Measurements from ENCODE around the gene AFAP1L1. TPM values are rescaled to one million over a fixed set of nuclear protein-coding genes. Genes with fewer than 3 reads are reported as not detected.

Gene AFAP1L1
- total and polyA plus RNA-seq, 9 of the 15 experiments (the other 6 are each of a cell fraction or from before 2014, with no cell fraction given), result 0.01 to 0.12 (median 0.03) TPM; not detected in 4

DNA sequence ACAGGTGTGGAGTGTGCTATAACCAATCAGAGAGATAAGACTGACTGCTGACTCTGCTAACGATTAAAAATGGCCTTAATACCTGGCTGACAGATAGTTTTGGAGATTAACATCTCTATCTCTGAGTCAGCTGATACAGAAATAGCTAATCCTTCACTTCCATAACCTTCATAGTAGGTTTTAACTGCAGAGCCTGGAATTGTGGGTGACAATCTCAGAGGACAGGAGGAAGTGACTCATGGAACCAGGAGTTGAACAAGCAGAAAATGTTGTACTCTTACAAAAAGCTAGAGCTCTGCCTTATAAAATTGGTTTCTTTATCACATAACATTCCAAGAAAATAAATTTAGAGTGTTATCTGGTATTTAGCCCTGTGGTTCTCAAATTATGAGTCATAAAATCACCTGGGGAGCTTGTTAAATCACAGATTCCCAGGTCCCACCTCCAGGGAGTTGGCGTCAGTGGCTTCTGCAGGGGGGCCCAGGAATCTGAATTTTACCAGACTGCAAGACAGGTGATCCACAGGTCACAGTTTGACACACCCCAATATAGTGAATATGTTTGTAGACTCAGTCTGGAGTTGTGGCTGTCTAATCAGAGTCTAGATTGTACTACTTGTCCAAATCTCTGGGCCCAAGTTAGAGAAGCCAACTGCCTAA, 44.4 kb upstream of the AFAP1L1 start (continued):
- TF ChIP-seq, protein P1, sequence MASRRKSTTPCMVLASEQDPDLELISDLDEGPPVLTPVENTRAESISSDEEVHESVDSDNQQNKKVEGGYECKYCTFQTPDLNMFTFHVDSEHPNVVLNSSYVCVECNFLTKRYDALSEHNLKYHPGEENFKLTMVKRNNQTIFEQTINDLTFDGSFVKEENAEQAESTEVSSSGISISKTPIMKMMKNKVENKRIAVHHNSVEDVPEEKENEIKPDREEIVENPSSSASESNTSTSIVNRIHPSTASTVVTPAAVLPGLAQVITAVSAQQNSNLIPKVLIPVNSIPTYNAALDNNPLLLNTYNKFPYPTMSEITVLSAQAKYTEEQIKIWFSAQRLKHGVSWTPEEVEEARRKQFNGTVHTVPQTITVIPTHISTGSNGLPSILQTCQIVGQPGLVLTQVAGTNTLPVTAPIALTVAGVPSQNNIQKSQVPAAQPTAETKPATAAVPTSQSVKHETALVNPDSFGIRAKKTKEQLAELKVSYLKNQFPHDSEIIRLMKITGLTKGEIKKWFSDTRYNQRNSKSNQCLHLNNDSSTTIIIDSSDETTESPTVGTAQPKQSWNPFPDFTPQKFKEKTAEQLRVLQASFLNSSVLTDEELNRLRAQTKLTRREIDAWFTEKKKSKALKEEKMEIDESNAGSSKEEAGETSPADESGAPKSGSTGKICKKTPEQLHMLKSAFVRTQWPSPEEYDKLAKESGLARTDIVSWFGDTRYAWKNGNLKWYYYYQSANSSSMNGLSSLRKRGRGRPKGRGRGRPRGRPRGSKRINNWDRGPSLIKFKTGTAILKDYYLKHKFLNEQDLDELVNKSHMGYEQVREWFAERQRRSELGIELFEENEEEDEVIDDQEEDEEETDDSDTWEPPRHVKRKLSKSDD (conservative IDR thresholded peaks at IDR 0.05; ENCODE audit: low read length), result no peak
- TF ChIP-seq, protein P2, sequence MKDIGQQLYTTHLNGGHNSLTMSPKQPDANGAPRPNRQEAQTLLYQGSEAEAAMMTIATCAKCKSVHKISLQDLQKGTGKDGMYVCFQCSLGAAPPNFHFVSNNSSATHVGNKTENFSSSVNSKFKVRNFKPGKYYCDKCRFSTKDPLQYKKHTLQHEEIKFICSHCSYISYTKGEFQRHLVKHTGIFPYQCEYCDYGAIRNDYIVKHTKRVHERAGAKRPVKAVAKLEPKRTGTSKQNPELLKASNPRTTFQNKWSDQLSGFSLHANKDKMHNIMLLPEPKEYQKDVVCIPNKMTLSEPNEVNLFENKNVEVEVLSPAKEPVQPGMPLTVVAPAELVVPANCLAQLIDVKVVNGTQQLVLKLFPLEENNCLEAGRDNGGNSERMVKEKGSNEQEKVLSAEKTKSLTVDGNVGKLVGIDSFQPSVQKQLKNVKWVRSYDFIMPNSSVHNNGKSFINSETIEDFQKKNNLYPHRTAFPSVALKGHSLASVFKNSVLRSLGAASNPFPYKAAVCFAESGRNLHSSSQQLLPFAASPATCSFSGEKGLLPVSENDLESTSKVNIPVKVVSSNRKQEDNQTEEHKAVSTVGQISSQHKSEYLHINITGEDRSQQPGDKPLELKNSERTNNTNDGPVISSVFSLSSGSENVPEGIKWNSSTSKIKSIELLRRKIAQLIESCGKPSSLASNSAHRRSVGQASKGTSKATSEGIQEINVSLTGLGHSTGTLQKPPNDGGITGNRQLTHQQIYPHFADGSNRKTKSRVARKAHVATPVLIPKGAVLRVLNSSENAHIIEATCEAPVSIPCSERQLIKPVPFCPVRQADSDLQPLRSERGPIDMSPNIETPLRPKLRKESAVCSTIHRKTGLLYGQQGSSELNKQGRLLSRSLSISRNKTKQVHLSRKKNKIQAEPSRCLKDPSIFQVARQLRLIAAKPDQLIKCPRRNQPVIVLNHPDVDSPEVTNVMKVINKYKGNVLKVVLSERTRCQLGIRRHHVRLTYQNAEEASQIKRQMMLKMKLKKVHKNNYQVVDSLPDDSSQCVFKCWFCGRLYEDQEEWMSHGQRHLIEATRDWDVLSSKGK (CRISPR knock-in tag; IDR thresholded peaks at IDR 0.05), result no peak
- no peak for TF ChIP-seq CSDE1 (IDR thresholded peaks at IDR 0.05)
- no peak for TF ChIP-seq MAFF (IDR thresholded peaks at IDR 0.05; ENCODE audit: low read length)
- TF ChIP-seq, protein P3, sequence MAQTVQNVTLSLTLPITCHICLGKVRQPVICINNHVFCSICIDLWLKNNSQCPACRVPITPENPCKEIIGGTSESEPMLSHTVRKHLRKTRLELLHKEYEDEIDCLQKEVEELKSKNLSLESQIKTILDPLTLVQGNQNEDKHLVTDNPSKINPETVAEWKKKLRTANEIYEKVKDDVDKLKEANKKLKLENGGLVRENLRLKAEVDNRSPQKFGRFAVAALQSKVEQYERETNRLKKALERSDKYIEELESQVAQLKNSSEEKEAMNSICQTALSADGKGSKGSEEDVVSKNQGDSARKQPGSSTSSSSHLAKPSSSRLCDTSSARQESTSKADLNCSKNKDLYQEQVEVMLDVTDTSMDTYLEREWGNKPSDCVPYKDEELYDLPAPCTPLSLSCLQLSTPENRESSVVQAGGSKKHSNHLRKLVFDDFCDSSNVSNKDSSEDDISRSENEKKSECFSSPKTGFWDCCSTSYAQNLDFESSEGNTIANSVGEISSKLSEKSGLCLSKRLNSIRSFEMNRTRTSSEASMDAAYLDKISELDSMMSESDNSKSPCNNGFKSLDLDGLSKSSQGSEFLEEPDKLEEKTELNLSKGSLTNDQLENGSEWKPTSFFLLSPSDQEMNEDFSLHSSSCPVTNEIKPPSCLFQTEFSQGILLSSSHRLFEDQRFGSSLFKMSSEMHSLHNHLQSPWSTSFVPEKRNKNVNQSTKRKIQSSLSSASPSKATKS (CRISPR knock-in tag; IDR thresholded peaks at IDR 0.05), result no peak
- TF ChIP-seq CEBPG (CRISPR knock-in tag; IDR thresholded peaks at IDR 0.05), result no peak
- TF ChIP-seq CEBPG (tag; conservative IDR thresholded peaks at IDR 0.05 in 1 of 2, IDR thresholded peaks at IDR 0.05 in 1 of 2), result no peak
- TF ChIP-seq CLOCK (CRISPR knock-in tag; IDR thresholded peaks at IDR 0.05; ENCODE audit: borderline replicate concordance), result no peak
- no peak for TF ChIP-seq ZFP30 (CRISPR knock-in tag; IDR thresholded peaks at IDR 0.05; ENCODE audit: borderline replicate concordance)
- 0 out of 2 replicates have a peak, but pooled peaks have one; percentile 18 for TF ChIP-seq MAFG (tag; conservative IDR thresholded peaks at IDR 0.05)
- no peak for TF ChIP-seq KDM4B (IDR thresholded peaks at IDR 0.05; ENCODE audit: borderline replicate concordance in 2 of 2, low read depth in 1 of 2)
- peak; percentile 51; the same call in 1 of the 2 replicates for TF ChIP-seq SMARCA4 (IDR thresholded peaks at IDR 0.05)
- TF ChIP-seq CBX1 (IDR thresholded peaks at IDR 0.05; ENCODE audit: low read depth), result no peak
- no peak for TF ChIP-seq ZNF217 (CRISPR knock-in tag; IDR thresholded peaks at IDR 0.05)
- no peak for TF ChIP-seq MCM7 (IDR thresholded peaks at IDR 0.05)
- TF ChIP-seq PHTF2 (CRISPR knock-in tag; IDR thresholded peaks at IDR 0.05), result no peak

All from K562 (cell line).